ENCODE measurements around the gene KRTAP5-1. TPM values are rescaled to one million over a fixed set of nuclear protein-coding genes. Genes with fewer than 3 reads are reported as not detected.
A peak's percentile ranks its signal among the peaks of the same experiment; 100 is the strongest.
"Not testable (repeated sequence)": the region's sequence is repeated elsewhere in the genome, so short reads cannot be mapped to it uniquely, and the experiment has no call there.

The KRTAP5-1 gene
- total and polyA plus RNA-seq, 4 donors = not detected

DNA sequence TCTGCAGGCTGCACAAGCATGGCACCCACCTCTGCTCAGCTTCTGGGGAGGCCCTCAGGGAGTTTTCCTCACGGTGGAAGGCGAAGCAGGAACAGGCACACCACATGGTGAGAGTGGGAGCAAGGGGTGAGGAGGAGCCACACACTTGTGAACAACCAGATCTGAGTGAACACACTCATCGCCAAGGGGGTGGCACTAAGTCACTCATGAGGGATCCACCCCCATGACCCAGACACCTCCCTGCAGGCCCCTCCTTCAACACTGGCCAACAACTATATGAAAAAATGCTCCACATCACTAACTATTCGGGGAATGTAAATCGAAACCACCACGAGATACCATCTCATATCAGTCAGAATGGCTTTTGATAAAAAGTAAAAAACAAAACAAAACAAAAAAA lies 13.7 kb upstream of the KRTAP5-1 start:
- Histone ChIP-seq H3K27me3 (ENCODE audit: control insufficient read depth in 3 of 3, insufficient read depth in 3 of 3, low read length in 2 of 3) (peaks cover 0 to 23% (median 8%) of the 10 kb centered on the region in 3 donors), H3K9ac (ENCODE audit: insufficient read depth in 1 of 2, low read length in 2 of 2) (no peak overlapping the region), H3K4me3 (no peak overlapping the region), H3K4me1 (ENCODE audit: control insufficient read depth in 5 of 5, insufficient read depth in 5 of 5, low read length in 5 of 5) (no peaks in the 10 kb centered on the region), H3K36me3 (ENCODE audit: control insufficient read depth in 4 of 4, insufficient read depth in 4 of 4, low read length in 4 of 4) (no peaks in the 10 kb centered on the region), H3K9me3 (ENCODE audit: control insufficient read depth in 4 of 4, insufficient read depth in 3 of 4, low read length in 3 of 4) (no peaks in the 10 kb centered on the region), H3K27ac (ENCODE audit: low read depth in 1 of 2, low read length in 1 of 2) (no peak overlapping the region)
- TF ChIP-seq, protein P1, sequence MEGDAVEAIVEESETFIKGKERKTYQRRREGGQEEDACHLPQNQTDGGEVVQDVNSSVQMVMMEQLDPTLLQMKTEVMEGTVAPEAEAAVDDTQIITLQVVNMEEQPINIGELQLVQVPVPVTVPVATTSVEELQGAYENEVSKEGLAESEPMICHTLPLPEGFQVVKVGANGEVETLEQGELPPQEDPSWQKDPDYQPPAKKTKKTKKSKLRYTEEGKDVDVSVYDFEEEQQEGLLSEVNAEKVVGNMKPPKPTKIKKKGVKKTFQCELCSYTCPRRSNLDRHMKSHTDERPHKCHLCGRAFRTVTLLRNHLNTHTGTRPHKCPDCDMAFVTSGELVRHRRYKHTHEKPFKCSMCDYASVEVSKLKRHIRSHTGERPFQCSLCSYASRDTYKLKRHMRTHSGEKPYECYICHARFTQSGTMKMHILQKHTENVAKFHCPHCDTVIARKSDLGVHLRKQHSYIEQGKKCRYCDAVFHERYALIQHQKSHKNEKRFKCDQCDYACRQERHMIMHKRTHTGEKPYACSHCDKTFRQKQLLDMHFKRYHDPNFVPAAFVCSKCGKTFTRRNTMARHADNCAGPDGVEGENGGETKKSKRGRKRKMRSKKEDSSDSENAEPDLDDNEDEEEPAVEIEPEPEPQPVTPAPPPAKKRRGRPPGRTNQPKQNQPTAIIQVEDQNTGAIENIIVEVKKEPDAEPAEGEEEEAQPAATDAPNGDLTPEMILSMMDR (IDR thresholded peaks at IDR 0.05; ENCODE audit: control extremely low read depth, extremely low read depth) = no peak
- WGBS, 2 donors = 70 to 71% methylated on average over 6 of the region's 6 CpGs
- ATAC-seq (ENCODE audit: insufficient read depth, low FRiP score) = no peak
- no peak for DNase-seq

GRCh38 chr11:1598406-1598805 lies 13.3 kb upstream of the KRTAP5-1 start:
- not testable (repeated sequence) for H3K9ac ChIP-seq (ENCODE audit: insufficient read depth in 1 of 2, low read length in 2 of 2); H3K9me3 ChIP-seq (ENCODE audit: control insufficient read depth in 4 of 4, insufficient read depth in 3 of 4, low read length in 3 of 4); H3K27ac ChIP-seq (ENCODE audit: low read depth in 1 of 2, low read length in 1 of 2); DNase-seq; H3K36me3 ChIP-seq (ENCODE audit: control insufficient read depth in 4 of 4, insufficient read depth in 4 of 4, low read length in 4 of 4); ATAC-seq (ENCODE audit: insufficient read depth, low FRiP score); H3K4me3 ChIP-seq; H3K4me1 ChIP-seq (ENCODE audit: control insufficient read depth in 5 of 5, insufficient read depth in 5 of 5, low read length in 5 of 5)
- 86% methylated on average over 3 of the region's 3 CpGs for WGBS, 2 donors
- H3K27me3 ChIP-seq (ENCODE audit: control insufficient read depth in 3 of 3, insufficient read depth in 3 of 3, low read length in 2 of 3) = peaks cover 0 to 24% (median 9%) of the 10 kb centered on the region in 3 donors

- peaks cover 0 to 25% (median 9%) of the 10 kb centered on the region in 3 donors for H3K27me3 ChIP-seq (ENCODE audit: control insufficient read depth in 3 of 3, insufficient read depth in 3 of 3, low read length in 2 of 3)
Measured at GRCh38 chr11:1597994-1598380, 12.9 kb upstream of the KRTAP5-1 start, which contains the start of gene KRTAP5-2. Gene KRTAP5-2 (minus strand): TSS chr11:1598294. CDS start chr11:1598250, 44 bp downstream.

GRCh38 chr11:1597331-1597993 lies 12.4 kb upstream of the KRTAP5-1 start:
- Histone ChIP-seq H3K4me3 (no peak overlapping the region), H3K9ac (ENCODE audit: insufficient read depth in 1 of 2, low read length in 2 of 2) (no peak overlapping the region), H3K9me3 (ENCODE audit: control insufficient read depth in 4 of 4, insufficient read depth in 3 of 4, low read length in 3 of 4) (no peaks in the 10 kb centered on the region), H3K4me1 (ENCODE audit: control insufficient read depth in 5 of 5, insufficient read depth in 5 of 5, low read length in 5 of 5) (no peaks in the 10 kb centered on the region), H3K27ac (ENCODE audit: low read depth in 1 of 2, low read length in 1 of 2) (no peak overlapping the region), H3K27me3 (ENCODE audit: control insufficient read depth in 3 of 3, insufficient read depth in 3 of 3, low read length in 2 of 3) (peaks cover 0 to 26% (median 11%) of the 10 kb centered on the region in 3 donors), H3K36me3 (ENCODE audit: control insufficient read depth in 4 of 4, insufficient read depth in 4 of 4, low read length in 4 of 4) (no peaks in the 10 kb centered on the region)
- 82 to 85% methylated on average over 10 of the region's 10 CpGs for WGBS, 2 donors
- TF ChIP-seq, protein P1 (IDR thresholded peaks at IDR 0.05; ENCODE audit: control extremely low read depth, extremely low read depth) = no peak
- no peak for ATAC-seq (ENCODE audit: insufficient read depth, low FRiP score)
- no peak for DNase-seq

More at GRCh38 chr11:1597994-1598380, 12.9 kb upstream of the KRTAP5-1 start, which contains the start of gene KRTAP5-2:
- H3K9me3 ChIP-seq (ENCODE audit: control insufficient read depth in 4 of 4, insufficient read depth in 3 of 4, low read length in 3 of 4) = no peaks in the 10 kb centered on the region
- TF ChIP-seq, protein P1 (IDR thresholded peaks at IDR 0.05; ENCODE audit: control extremely low read depth, extremely low read depth) = no peak
- 57 to 73% methylated on average over 3 to 4 of the region's 4 CpGs for WGBS, 2 donors
- H3K4me3 ChIP-seq = no peak within 1 kb of the TSS
- H3K4me1 ChIP-seq (ENCODE audit: control insufficient read depth in 5 of 5, insufficient read depth in 5 of 5, low read length in 5 of 5) = no peaks in the 10 kb centered on the region
- ATAC-seq (ENCODE audit: insufficient read depth, low FRiP score) (no peak), DNase-seq (no peak)
- no peak within 1 kb of the TSS for H3K27ac ChIP-seq (ENCODE audit: low read depth in 1 of 2, low read length in 1 of 2)
- H3K36me3 ChIP-seq (ENCODE audit: control insufficient read depth in 4 of 4, insufficient read depth in 4 of 4, low read length in 4 of 4) = no peaks in the 10 kb centered on the region
- H3K9ac ChIP-seq (ENCODE audit: insufficient read depth in 1 of 2, low read length in 2 of 2) = no peak within 1 kb of the TSS

DNA sequence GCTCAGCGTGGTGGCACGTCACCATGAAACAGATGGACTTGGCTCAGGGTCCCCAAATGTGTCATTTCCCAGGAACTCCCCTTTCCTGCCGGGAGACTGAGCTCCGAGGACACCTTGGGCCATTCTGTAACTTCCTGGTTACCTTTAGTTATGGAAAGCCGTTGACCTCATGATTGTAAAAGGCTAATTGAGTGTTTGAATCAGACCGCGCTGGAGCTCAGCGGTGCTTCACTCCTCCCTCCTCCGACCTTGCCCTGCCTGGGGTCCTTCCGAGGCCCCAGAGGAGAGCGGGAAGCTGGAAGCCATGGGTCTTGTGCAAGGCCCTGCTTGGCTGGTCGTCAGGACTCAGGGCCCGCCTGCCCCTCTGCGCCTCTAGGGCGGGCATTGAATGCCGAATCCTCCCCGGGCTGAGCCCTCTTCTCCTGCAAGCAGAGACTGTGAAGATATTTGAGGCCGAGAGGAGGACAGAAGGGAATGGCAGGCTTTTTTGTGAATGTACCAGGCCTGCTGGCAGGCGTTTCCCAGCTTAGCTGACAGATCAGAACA lies 11.6 kb upstream of the KRTAP5-1 start:
- not testable (repeated sequence) for H3K4me3 ChIP-seq; H3K36me3 ChIP-seq (ENCODE audit: control insufficient read depth in 4 of 4, insufficient read depth in 4 of 4, low read length in 4 of 4); ATAC-seq (ENCODE audit: insufficient read depth, low FRiP score); H3K4me1 ChIP-seq (ENCODE audit: control insufficient read depth in 5 of 5, insufficient read depth in 5 of 5, low read length in 5 of 5); DNase-seq; H3K9me3 ChIP-seq (ENCODE audit: control insufficient read depth in 4 of 4, insufficient read depth in 3 of 4, low read length in 3 of 4); H3K27ac ChIP-seq (ENCODE audit: low read depth in 1 of 2, low read length in 1 of 2); H3K9ac ChIP-seq (ENCODE audit: insufficient read depth in 1 of 2, low read length in 2 of 2)
- 62 to 66% methylated on average over 19 of the region's 19 CpGs for WGBS, 2 donors
- H3K27me3 ChIP-seq (ENCODE audit: control insufficient read depth in 3 of 3, insufficient read depth in 3 of 3, low read length in 2 of 3) = peaks cover 0 to 29% (median 12%) of the 10 kb centered on the region in 3 donors

DNA sequence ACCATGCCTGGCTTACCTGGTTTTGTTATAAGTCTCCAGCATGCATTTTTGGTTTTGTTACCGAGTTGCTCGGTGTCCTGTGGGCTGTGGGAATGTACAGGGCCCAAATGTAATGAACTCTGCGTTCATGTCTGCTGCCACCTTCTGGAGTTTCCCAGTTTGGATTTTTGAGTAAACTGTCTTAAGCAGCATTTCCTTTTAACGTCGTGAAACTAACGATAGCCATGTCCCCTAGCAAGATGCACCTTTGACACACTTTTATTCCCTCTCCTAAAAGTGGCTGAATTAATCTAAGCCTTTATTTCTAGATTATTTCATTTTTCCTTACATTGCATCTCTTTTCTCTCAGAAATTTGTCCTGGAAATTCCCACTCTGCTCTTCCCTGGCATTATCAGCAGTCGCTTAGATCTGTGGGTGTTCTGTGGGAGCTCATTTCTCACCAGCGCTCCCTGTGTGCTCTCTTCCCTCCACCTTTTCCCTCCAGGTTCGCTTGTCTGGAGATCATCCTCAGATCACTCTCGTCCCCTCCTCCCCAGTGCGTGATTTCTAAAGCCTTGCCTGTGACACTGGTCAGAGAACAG lies 11.0 kb upstream of the KRTAP5-1 start:
- H3K4me3 ChIP-seq; H3K36me3 ChIP-seq (ENCODE audit: control insufficient read depth in 4 of 4, insufficient read depth in 4 of 4, low read length in 4 of 4); H3K9me3 ChIP-seq (ENCODE audit: control insufficient read depth in 4 of 4, insufficient read depth in 3 of 4, low read length in 3 of 4); H3K9ac ChIP-seq (ENCODE audit: insufficient read depth in 1 of 2, low read length in 2 of 2); H3K4me1 ChIP-seq (ENCODE audit: control insufficient read depth in 5 of 5, insufficient read depth in 5 of 5, low read length in 5 of 5); H3K27ac ChIP-seq (ENCODE audit: low read depth in 1 of 2, low read length in 1 of 2); ATAC-seq (ENCODE audit: insufficient read depth, low FRiP score): not testable (repeated sequence)
- peaks cover 0 to 29% (median 12%) of the 10 kb centered on the region in 3 donors for H3K27me3 ChIP-seq (ENCODE audit: control insufficient read depth in 3 of 3, insufficient read depth in 3 of 3, low read length in 2 of 3)
- peak in 1 of 3 donors; percentile 22 for DNase-seq
- 52% methylated on average over 11 of the region's 11 CpGs for WGBS, 2 donors

All from lung (tissue), 12 donors.